ENCODE results near the gene RERE. TPM values are rescaled to one million over a fixed set of nuclear protein-coding genes. Genes with fewer than 3 reads are reported as not detected.

The RERE gene
- total and polyA plus RNA-seq, 2 experiments from 2014 or later = 148 to 170 TPM

GRCh38 chr1:8745749-8746390, 71.6 kb downstream of the RERE start:
- Histone ChIP-seq H3F3A (replicated peaks; ENCODE audit: low read depth) (no peaks in the 10 kb centered on the region), H2AFZ (no peak overlapping the region), H3K9me2 (ENCODE audit: insufficient read depth) (no peaks in the 10 kb centered on the region), H3K4me3 (no peak overlapping the region), H3K27me3 (ENCODE audit: insufficient read depth) (no peaks in the 10 kb centered on the region), H3K36me3 (ENCODE audit: insufficient read depth) (no peaks in the 10 kb centered on the region), H3K4me1 (ENCODE audit: insufficient read depth) (no peaks in the 10 kb centered on the region), H3K4me2 (no peak overlapping the region), H3K27ac (ENCODE audit: low read depth) (0 out of 2 replicates have a peak overlapping the region, but pooled peaks have one; percentile 33), H3K79me2 (replicated peaks; ENCODE audit: insufficient read depth) (peaks cover 84% of the 10 kb centered on the region), H4K20me1 (replicated peaks; ENCODE audit: insufficient read depth) (peaks cover 24% of the 10 kb centered on the region)
- Mint-ChIP-seq H3K4me1 (peaks cover 1% of the 10 kb centered on the region; the same call in 2 of the 3 replicates), H3K27me3 (ENCODE audit: insufficient read depth, low read depth, poor library complexity) (no peaks in the 10 kb centered on the region), H3K27ac (no peak overlapping the region), H3K36me3 (ENCODE audit: low read depth) (peaks cover 7% of the 10 kb centered on the region; the same call in 2 of the 3 replicates), H3K9me3 (no peaks in the 10 kb centered on the region; the same call in 2 of the 3 replicates), H3K4me3 (no peak overlapping the region)
- DNase-seq (ENCODE audit: low spot score) (no peak), ATAC-seq (no peak)
- TF ChIP-seq EZH2phosphoT487 (IDR thresholded peaks at IDR 0.05; ENCODE audit: unreplicated experiment) (no peak), ETS1 (IDR thresholded peaks at IDR 0.05) (no peak), NANOG (IDR thresholded peaks at IDR 0.05; ENCODE audit: borderline replicate concordance) (no peak), ZNF331 (CRISPR knock-in tag; IDR thresholded peaks at IDR 0.05; ENCODE audit: low read depth) (no peak), ZNF462 (CRISPR knock-in tag; IDR thresholded peaks at IDR 0.05) (no peak), CREB1 (CRISPR knock-in tag; IDR thresholded peaks at IDR 0.05; ENCODE audit: low read depth) (no peak), REST (IDR thresholded peaks at IDR 0.05; ENCODE audit: unreplicated experiment) (no peak), CTCF (conservative IDR thresholded peaks at IDR 0.05; ENCODE audit: low read depth in 2 of 2) (no peak), STAT1 (IDR thresholded peaks at IDR 0.05; ENCODE audit: unreplicated experiment) (no peak), EZH2 (IDR thresholded peaks at IDR 0.05; ENCODE audit: low read depth, unreplicated experiment) (no peak), JUNB (IDR thresholded peaks at IDR 0.05; ENCODE audit: unreplicated experiment) (no peak), ZNF114 (CRISPR knock-in tag; IDR thresholded peaks at IDR 0.05) (no peak), POLR2AphosphoS5 (IDR thresholded peaks at IDR 0.05; ENCODE audit: low read depth) (no peak)
